Skin of body (tissue), 2 donors: ENCODE measurements around the gene CTSS. TPM values are rescaled to one million over a fixed set of nuclear protein-coding genes. Genes with fewer than 3 reads are reported as not detected.
A peak's percentile ranks its signal among the peaks of the same experiment; 100 is the strongest.
"Not testable (repeated sequence)": the region's sequence is repeated elsewhere in the genome, so short reads cannot be mapped to it uniquely, and the experiment has no call there.

Experiments
- DNase-seq: peaks from one replicate; lab custom pipeline; 2025; lab: John Stamatoyannopoulos, UW
- total RNA-seq: library from RNA; depleted of rRNA; stranded (reverse); fragments of >200 nt; gene quantifications from one replicate; pipeline ENCODE4 v1.2.3, GENCODE V29; 2014

CTSS gene
- total RNA-seq, result 54.9 TPM

- DNase-seq, result peak; percentile 64
Measured at GRCh38 chr1:150765296-150765976, at the start of gene CTSS. CTSS (minus strand) TSS chr1:150765778; CDS start chr1:150764763, 1,015 bp downstream.

DNA sequence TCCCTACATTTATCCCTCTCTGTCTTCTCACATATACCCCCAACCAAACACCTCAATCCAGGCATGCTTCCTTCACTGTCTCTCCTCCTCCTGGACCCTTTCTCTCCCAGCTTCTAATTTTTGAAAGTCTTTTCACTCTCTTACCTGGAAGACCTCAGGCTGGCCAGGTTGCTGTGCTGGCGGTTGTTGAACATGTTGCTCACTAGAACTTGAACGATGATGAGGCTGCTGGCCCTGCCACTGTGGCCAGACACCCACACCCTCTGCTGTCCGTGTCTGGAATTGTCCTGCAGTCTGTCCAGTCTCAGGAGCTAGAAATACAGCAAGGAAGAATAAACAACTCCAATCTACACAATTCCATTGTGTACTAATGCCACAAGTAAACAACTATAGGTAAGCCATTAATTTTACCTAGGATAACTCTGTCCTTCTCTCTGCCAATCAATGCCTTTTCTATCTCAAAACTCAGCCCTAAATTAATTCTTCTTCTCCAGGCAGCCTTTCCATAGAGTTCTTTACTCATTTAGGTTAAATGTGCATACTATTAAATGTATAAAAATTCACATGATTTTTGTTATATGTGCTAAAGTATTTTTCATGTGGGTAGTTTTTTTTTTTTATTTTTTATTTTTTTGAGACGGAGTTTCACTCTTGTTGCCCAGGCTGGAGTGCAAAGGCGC, 47.6 kb upstream of the CTSS start:
- DNase-seq, result peak; percentile 17

DNA sequence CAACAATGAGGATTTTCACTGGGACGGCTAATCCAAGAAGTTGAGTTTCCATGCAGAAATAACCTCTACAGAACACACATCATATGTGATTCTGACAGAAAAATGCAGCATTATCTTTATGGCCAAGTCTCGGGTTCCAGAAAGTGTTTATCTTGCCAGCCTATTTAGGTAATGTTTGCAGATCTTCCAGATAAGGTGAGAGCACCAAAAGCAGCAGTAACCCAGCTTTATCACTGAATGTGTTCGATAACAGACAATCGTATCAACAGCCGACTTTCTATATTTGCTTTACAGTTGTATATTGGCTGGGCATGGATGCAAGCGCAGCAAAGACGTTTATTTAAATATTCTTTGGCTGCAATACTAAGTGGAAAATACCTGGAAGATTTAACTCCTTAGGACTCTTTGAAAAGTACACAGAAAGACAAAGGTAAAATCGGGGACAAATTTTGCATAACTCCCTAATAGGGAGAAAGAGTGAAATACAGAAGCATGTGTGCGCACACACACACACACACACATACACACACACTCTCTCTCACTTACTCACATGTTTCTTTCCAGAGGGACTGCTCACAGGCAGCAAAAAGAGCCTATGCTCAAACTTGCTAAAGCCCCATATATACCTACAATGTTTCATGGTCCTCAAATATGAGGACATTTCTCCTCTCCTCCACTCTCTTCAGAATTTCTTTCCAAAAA, 45.5 kb upstream of the CTSS start:
- no peak for DNase-seq

DNA sequence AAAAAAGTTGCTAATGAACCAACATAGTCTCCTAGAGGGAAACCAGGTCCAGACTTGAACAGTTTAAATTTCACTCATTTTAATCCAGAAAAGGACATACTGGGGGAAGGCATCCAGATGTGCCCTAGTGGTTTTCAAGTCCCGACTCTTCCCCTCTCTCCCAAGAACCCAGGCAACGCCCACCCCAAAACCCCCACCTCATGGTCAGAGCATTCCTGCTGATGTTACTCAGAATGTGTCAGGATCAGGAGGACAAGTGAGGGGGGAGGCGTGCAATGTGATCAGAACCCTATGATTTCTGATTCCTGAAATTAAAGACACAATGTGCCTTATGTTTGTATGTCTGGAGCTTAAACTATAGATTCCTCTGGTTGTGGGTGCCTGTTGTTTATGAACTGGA, 44.1 kb upstream of the CTSS start:
- DNase-seq, result peak; percentile 8

DNA sequence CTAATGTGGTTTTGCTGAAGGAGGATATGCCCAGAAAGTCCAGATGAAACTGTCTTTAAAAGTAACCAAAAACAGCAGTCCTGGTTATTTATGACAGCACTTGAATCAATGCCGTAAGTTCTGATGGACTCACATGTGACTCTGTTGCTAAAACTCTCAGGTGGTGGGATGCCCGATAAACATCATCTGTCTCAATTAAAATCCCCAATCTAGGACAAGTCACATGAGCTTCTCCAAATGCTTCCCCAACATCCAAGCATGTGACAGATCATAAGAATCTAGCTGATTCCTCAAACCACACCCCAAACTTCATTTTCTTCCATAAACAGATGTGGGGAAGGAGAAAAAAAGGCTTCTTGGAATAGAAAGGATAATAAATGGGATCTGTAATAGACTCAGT, 43.3 kb upstream of the CTSS start:
- peak; percentile 76 for DNase-seq

DNA sequence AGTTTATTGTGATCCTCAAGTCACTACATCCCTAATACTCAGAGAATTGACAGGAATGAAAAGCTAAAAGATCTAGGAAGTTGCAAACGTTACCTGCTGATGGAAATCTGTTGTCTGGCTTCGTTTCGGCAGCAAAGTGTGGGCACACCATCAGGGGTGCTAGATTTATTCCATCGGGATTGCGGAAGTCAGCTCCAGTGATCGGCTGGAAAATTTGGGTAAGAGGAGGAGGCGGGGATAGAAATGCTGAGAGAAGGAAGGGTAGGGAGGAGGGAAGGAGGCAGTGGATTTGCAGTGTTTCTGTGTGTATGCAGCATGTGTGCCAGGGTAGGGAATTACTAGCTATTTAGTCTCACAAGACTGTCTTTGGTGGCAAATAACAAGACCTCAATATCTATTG, 42.5 kb upstream of the CTSS start, which contains the start of gene CTSK:
TSS of gene CTSK (minus strand) at position 140 of the 400 bp plus-strand sequence. CDS start 1,455 bp downstream, outside the sequence.
- DNase-seq, result peak; percentile 85

DNA sequence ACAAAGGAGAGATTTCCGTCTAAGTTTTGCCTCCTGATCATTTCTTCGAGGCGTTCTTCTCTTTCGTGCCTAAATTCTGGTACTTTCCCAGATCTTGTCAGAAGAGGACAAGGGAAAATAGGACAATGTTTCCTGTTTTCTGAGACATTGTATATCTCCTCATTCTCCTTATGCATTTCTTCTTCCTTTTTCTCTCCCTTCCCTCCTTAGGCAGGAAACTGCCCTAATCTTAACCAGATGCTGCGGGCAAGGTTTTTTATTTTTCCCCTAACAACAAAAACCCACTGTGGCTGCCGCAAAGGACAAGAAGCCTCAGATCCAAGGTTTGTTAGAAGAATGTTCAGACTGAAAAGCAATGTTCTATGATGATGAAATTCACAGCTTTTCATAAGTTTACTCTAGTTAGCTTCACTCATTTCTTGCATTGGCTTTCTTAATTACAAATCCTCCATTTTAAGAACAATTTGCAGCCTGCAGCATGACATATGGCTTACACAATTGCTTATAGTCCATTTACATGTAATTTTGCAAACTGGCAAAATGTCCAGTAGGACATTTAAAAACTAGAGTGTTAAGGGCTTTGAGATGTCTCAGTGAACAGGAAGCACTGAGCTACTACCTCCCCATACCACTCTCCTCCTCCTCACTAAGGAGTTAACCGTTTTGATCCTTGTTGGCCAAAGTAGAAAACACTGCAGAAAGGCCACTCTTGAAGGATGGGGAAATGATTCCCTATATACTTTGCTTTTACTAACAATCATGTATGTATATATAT, 41.9 kb upstream of the CTSS start:
- DNase-seq, result peak; percentile 55

DNA sequence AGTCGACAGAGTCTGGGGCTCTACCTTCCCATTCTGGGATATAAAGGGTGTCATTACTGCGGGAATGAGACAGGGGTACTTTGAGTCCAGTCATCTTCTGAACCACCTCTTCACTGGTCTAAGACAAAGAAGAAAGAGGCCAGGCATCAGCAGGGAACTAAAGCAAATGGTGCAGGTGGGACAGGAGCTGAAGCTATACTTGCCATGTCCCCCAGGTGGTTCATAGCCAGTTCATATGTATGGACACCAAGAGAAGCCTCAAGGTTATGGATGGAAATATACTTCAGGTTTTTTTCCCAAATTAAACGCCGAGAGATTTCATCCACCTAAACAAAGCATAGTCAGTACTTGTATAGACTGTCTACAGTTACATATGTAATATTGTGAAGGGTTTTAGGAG, 40.3 kb upstream of the CTSS start:
- DNase-seq, result no peak

DNA sequence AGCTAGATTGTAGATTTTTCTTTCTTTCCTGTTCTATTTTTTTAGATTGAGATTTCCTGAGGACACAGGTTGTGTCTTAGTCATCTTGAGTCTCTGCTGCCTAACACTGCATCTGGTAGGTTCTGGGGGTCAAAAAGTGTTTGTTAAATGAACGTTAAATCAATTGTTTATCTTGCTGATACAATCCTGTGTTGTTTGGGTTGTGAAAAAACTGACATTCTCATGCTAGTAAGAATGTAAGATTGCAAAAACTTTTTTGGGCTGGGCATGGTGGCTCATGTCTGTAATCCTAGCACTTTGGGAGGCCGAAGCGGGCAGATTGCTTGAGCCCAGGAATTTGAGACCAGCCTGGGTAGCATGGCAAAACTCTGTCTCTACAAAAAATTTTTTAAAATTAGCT, 39.1 kb upstream of the CTSS start:
- no peak for DNase-seq

DNA sequence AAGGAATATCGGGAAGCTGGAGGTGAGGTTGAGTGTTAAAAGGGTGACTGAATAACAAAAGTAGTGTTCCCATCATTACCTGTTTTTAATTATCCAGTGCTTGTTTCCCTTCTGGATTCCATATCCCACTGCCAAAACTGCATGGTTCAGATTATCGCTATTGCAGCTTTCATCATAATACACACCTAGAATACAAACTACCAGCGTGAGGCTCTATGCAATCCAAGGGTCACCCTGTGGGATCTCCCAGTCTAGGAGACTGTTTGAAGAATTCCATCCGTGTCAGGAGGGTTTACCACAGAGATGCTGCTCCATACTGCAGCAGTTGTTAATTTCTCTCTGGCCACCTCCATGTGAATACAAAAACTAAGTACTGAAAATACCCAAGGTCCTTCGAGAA, 33.5 kb upstream of the CTSS start:
- no peak for DNase-seq

GRCh38 chr1:150798525-150798924, 32.9 kb upstream of the CTSS start:
- DNase-seq, result no peak

- DNase-seq, result no peak
Measured at GRCh38 chr1:150796374-150796773, 30.8 kb upstream of the CTSS start.

DNA sequence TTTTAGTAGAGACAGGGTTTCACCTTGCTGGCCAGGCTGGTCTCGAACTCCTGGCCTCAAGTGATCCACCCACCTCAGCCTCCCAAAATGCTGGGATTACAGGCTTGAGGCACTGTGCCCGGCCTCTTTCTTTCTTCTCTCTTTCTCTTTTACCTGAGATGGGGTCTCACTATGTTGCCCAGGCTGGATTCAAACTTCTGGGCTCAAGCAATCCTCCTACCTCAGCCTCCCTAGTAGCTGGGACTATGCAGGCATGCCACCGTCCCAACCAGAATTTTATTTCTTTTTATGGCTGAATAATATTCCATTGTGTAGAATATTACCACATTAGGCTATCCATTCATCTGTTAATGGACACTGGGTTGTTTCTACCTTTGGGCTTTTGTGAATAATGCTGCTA, 28.2 kb upstream of the CTSS start:
- DNase-seq, result not testable (repeated sequence)

DNA sequence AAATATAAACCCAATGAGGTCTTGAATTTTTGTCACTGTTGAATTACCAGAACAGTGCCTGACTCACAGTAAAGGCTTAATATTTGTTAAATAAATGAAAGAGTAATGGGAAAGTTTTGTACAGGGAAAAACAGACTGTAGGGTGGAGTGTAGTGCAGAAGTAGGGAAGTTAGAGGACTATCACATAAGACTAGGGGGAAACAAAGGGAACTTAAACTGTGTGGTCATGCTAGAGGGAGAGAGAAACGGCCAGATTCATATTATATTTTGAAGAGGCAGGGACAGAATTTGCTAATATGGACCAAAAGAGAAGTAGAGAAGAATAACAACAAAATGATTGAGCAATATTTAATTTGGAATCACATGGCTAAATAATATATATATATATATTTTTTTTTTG, 27.6 kb upstream of the CTSS start:
- DNase-seq, result no peak

- no peak for DNase-seq
Measured at GRCh38 chr1:150791585-150791984, 26.0 kb upstream of the CTSS start.

GRCh38 chr1:150789396-150789795, 23.8 kb upstream of the CTSS start:
- DNase-seq, result no peak

DNA sequence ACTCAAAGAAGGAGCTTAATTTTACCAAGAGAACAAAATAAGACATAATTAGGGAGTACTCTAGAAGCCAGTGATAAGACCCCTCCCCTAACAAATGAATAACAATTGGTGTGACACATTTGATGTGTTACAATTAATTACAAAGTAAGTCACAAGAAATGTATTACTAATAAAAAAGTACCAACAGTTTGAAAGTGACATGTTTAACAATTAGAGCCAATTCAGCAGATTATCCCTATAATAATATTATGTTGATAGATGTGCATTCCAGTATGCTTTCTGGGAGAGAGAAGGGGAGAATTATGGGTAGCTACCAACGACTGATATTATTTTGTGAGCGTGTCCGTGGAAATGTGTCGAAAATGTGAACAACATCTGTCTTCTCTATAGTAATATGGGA, 23.4 kb upstream of the CTSS start:
- no peak for DNase-seq

- no peak for DNase-seq
Measured at GRCh38 chr1:150787455-150787854, 21.9 kb upstream of the CTSS start.

GRCh38 chr1:150780510-150780909, 14.9 kb upstream of the CTSS start:
- DNase-seq, result no peak

GRCh38 chr1:150778409-150778808, 12.8 kb upstream of the CTSS start:
- DNase-seq, result no peak

DNA sequence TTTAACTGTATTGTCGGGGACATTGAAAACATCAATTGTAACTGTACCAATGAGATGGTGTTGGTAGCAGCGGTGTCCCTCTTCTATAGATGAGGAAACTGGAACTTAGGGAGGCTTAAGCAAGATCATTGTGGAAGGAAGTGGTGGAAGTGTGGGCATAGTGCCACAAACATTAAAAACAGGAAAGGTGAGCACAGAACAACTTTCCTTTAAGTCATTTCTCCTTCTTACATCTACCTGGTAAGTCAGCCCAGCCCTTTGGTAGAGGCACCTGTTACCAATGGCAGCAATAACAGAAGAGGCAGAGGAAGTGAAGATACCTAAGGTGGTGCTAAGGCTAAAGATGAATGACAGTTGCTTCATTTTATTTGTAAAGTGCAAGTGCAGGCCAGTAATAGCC, 12.0 kb upstream of the CTSS start:
- no peak for DNase-seq
